Measurements from ENCODE around the gene C1orf226. TPM values are rescaled to one million over a fixed set of nuclear protein-coding genes. Genes with fewer than 3 reads are reported as not detected.

C1orf226 gene, protein sequence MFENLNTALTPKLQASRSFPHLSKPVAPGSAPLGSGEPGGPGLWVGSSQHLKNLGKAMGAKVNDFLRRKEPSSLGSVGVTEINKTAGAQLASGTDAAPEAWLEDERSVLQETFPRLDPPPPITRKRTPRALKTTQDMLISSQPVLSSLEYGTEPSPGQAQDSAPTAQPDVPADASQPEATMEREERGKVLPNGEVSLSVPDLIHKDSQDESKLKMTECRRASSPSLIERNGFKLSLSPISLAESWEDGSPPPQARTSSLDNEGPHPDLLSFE
- 10 to 100 TPM in 2 of 4 donors, 1 to 10 TPM in 2; 3.3 to 18.9 (median 11.6) TPM for total RNA-seq

DNA sequence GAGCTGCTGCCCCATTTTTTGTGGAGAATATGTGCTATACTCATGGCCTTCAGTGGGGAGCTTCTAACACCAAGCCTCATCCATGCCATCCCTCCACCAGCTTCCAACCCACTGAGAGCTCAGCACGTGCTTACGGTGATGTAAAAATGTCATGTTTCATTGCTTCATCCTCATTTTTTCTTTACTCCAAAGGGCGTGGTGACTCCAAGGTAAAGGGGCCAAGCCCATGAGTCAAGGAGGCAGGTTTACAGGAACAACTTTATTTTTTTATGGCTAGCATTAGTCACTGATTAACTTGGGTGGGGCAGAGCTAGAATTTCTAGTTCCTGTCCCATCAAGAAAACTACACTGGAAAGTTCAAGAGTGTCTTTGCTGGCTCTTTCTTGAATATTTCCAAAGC lies at the start of gene C1orf226:
TSS of gene C1orf226 (plus strand) at position 346 of the 400 bp plus-strand sequence. CDS start 174 bp downstream, outside the sequence.
- Histone ChIP-seq H3K4me3 (no peak within 1 kb of the TSS), H3K9me3 (no peaks in the 10 kb centered on the region), H3K4me1 (no peaks in the 10 kb centered on the region), H3K27ac (replicated peaks in 1 of 4) (no peak within 1 kb of the TSS), H3K27me3 (no peaks in the 10 kb centered on the region), H3K36me3 (peaks cover 0 to 14% (median 2%) of the 10 kb centered on the region in 4 donors)
- intact Hi-C loops (cut with DNase I), result no loop called here
- TF ChIP-seq, protein P1, sequence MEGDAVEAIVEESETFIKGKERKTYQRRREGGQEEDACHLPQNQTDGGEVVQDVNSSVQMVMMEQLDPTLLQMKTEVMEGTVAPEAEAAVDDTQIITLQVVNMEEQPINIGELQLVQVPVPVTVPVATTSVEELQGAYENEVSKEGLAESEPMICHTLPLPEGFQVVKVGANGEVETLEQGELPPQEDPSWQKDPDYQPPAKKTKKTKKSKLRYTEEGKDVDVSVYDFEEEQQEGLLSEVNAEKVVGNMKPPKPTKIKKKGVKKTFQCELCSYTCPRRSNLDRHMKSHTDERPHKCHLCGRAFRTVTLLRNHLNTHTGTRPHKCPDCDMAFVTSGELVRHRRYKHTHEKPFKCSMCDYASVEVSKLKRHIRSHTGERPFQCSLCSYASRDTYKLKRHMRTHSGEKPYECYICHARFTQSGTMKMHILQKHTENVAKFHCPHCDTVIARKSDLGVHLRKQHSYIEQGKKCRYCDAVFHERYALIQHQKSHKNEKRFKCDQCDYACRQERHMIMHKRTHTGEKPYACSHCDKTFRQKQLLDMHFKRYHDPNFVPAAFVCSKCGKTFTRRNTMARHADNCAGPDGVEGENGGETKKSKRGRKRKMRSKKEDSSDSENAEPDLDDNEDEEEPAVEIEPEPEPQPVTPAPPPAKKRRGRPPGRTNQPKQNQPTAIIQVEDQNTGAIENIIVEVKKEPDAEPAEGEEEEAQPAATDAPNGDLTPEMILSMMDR (IDR thresholded peaks at IDR 0.05), result no peak
- TF ChIP-seq POLR2AphosphoS5 (IDR thresholded peaks at IDR 0.05) (no peak), EP300 (IDR thresholded peaks at IDR 0.05) (no peak), POLR2A (IDR thresholded peaks at IDR 0.05; ENCODE audit: low read depth) (no peak)
- no peak for DNase-seq (ENCODE audit: extremely low spot score)
- 89% methylated on average over 3 of the region's 3 CpGs for WGBS

DNA sequence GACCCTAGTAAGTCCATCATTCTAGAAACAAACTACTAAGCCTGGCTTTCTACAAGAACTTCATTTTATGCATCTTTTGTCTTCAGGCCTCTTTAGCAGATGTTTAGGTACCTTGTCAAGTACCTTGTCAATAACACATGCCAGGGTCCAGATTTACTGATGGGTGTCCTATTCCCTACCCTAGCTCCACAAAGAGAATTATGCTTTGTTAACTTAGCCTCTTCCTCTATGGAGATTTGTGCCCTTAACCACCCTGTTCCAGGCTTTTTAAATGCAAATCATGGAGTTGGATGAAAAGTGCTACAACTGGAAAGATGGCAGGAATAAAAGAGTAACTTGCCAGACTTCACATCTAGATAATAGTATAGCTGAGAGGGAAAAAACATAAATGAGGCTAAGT lies 47.5 kb upstream of the C1orf226 start:
- no peak for DNase-seq (ENCODE audit: extremely low spot score)
- Histone ChIP-seq H3K27ac (replicated peaks in 1 of 4) (no peak overlapping the region), H3K9me3 (no peaks in the 10 kb centered on the region), H3K4me1 (no peaks in the 10 kb centered on the region), H3K27me3 (no peaks in the 10 kb centered on the region), H3K36me3 (no peaks in the 10 kb centered on the region), H3K4me3 (no peak overlapping the region)
- TF ChIP-seq POLR2A (IDR thresholded peaks at IDR 0.05; ENCODE audit: low read depth), result no peak
- TF ChIP-seq EP300 (IDR thresholded peaks at IDR 0.05), result no peak
- TF ChIP-seq POLR2AphosphoS5 (IDR thresholded peaks at IDR 0.05), result no peak
- TF ChIP-seq, protein P1 (IDR thresholded peaks at IDR 0.05), result no peak
- intact Hi-C loops (cut with DNase I), result no loop called here

DNA sequence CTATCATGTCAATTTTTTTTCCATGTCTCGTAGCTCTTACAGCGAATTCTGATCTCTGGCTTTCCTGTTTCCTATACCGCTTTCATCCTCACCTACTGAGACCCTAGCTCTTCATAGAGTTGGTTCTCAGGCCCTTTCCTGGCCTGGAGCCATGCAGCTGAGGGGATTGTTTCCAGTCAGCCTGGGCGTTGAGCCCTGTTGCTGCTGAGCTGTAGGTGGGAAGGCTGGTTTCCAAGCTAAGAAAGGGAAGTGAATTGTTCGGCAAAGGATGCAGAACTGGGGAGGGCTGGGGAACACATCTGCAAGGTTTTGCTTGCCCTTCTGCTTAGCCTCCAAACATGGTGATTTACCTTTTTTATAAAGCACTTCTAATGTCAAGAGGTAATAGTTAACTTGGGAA lies 46.4 kb upstream of the C1orf226 start:
- TF ChIP-seq POLR2AphosphoS5 (IDR thresholded peaks at IDR 0.05) (no peak), EP300 (IDR thresholded peaks at IDR 0.05) (no peak), POLR2A (IDR thresholded peaks at IDR 0.05; ENCODE audit: low read depth) (no peak)
- TF ChIP-seq, protein P1 (IDR thresholded peaks at IDR 0.05), result no peak
- Histone ChIP-seq H3K27me3 (no peaks in the 10 kb centered on the region), H3K27ac (replicated peaks in 1 of 4) (no peak overlapping the region), H3K4me3 (no peak overlapping the region), H3K4me1 (no peaks in the 10 kb centered on the region), H3K36me3 (no peaks in the 10 kb centered on the region), H3K9me3 (no peaks in the 10 kb centered on the region)
- no peak for DNase-seq (ENCODE audit: extremely low spot score)
- 56% methylated on average over 5 of the region's 5 CpGs for WGBS
- intact Hi-C loops (cut with DNase I), result no loop called here

DNA sequence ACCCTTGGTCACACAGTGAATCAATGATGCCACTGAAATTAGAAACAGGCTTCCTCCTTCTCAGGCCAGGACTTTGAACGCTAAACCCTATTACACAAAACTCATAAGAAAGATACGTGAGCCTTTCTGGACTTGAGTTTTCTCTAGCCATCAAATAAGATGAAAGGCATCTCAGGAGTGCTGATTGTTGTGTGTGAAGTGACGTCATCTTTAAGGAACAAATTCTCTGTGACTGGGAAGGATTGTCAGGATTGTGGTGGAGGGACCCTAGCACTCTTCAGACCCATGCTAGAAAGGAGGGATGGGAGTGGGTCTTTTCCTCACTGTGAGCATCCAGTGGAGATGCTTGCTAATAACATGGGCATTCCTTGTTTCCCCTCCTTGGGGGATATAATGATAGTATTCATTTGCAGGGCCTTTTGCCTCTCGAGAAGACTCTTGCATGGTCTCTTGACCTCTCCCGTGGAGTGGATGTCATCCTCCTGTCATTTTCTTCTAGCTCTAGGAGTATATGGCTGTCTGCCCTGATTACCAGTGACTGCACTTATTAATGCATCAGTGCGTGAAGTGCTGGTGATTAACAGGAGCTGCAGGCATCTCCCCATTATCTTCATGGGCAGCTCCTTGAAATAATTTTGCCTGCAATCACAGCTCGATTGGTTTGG lies 44.8 kb upstream of the C1orf226 start:
- no peaks in the 10 kb centered on the region for H3K9me3 ChIP-seq
- no peak for DNase-seq (ENCODE audit: extremely low spot score)
- H3K27ac ChIP-seq (replicated peaks in 1 of 4), result no peak overlapping the region
- H3K4me1 ChIP-seq, result no peaks in the 10 kb centered on the region
- H3K27me3 ChIP-seq, result no peaks in the 10 kb centered on the region
- no peak overlapping the region for H3K4me3 ChIP-seq
- intact Hi-C loops (cut with DNase I), result no loop called here
- H3K36me3 ChIP-seq, result no peaks in the 10 kb centered on the region
- TF ChIP-seq, protein P1 (IDR thresholded peaks at IDR 0.05), result no peak
- no peak for TF ChIP-seq POLR2A (IDR thresholded peaks at IDR 0.05; ENCODE audit: low read depth)
- TF ChIP-seq EP300 (IDR thresholded peaks at IDR 0.05), result no peak
- TF ChIP-seq POLR2AphosphoS5 (IDR thresholded peaks at IDR 0.05), result no peak
- WGBS, result 74% methylated on average over 7 of the region's 7 CpGs

Data from esophagus muscularis mucosa (tissue), 4 donors.